ENCODE data around the gene NAA35. TPM values are rescaled to one million over a fixed set of nuclear protein-coding genes. Genes with fewer than 3 reads are reported as not detected.

The NAA35 gene
- total RNA-seq, 2 experiments from 2014 or later = 9.5 to 20.2 TPM

GRCh38 chr9:85917756-85918155 is 23.2 kb upstream of the NAA35 start:
- no peak overlapping the region for H3K4me2 ChIP-seq (ENCODE audit: low read length)
- DNase-seq (ENCODE audit: low spot score) = no peak
- intact Hi-C loops (cut with micrococcal nuclease; ENCODE audit: unreplicated experiment) = no loop called here
- H3K36me3 ChIP-seq (ENCODE audit: insufficient read depth, low read length) = no peaks in the 10 kb centered on the region
- no peaks in the 10 kb centered on the region for H3K9me2 ChIP-seq (ENCODE audit: insufficient read depth, low read length)
- no peaks in the 10 kb centered on the region for H3K9me3 ChIP-seq (ENCODE audit: low read length)
- no peaks in the 10 kb centered on the region for H3K79me2 ChIP-seq (ENCODE audit: insufficient read depth, low read depth, low read length)
- H4K20me1 ChIP-seq (ENCODE audit: insufficient read depth, low read length) = no peaks in the 10 kb centered on the region
- TF ChIP-seq EZH2phosphoT487 (IDR thresholded peaks at IDR 0.05; ENCODE audit: borderline replicate concordance, low read depth, low read length) (no peak), CTCF (conservative IDR thresholded peaks at IDR 0.05; ENCODE audit: low read length) (no peak)
- no peak overlapping the region for H2AFZ ChIP-seq (ENCODE audit: low read length)
- ChIA-PET CTCF (ENCODE audit: unreplicated experiment) (no interaction called here), POLR2A (no interaction called here)
- H3K27ac ChIP-seq (ENCODE audit: low read depth, low read length, poor library complexity, severe bottlenecking) = no peak overlapping the region
- no peaks in the 10 kb centered on the region for H3K4me1 ChIP-seq (ENCODE audit: insufficient read depth, low read length, poor library complexity, severe bottlenecking)
- no peak overlapping the region for H3K4me3 ChIP-seq (ENCODE audit: low read depth, low read length, poor library complexity, severe bottlenecking)
- BruUV-seq (replicated peaks) = no TSS peak

- POLR2A ChIA-PET = no interaction called here
- Histone ChIP-seq H3K4me2 (ENCODE audit: low read length) (no peak overlapping the region), H3K4me1 (ENCODE audit: insufficient read depth, low read length, poor library complexity, severe bottlenecking) (no peaks in the 10 kb centered on the region), H3K9me2 (ENCODE audit: insufficient read depth, low read length) (no peaks in the 10 kb centered on the region), H3K9me3 (ENCODE audit: low read length) (no peaks in the 10 kb centered on the region), H3K27ac (ENCODE audit: low read depth, low read length, poor library complexity, severe bottlenecking) (no peak overlapping the region), H3K36me3 (ENCODE audit: insufficient read depth, low read length) (no peaks in the 10 kb centered on the region), H2AFZ (ENCODE audit: low read length) (no peak overlapping the region), H3K79me2 (ENCODE audit: insufficient read depth, low read depth, low read length) (no peaks in the 10 kb centered on the region), H3K4me3 (ENCODE audit: low read depth, low read length, poor library complexity, severe bottlenecking) (no peak overlapping the region), H4K20me1 (ENCODE audit: insufficient read depth, low read length) (no peaks in the 10 kb centered on the region)
- CTCF ChIA-PET (ENCODE audit: unreplicated experiment) = no interaction called here
- BruUV-seq (replicated peaks) = no TSS peak
- intact Hi-C loops (cut with micrococcal nuclease; ENCODE audit: unreplicated experiment) = no loop called here
- DNase-seq (ENCODE audit: low spot score) = no peak
- TF ChIP-seq EZH2phosphoT487 (IDR thresholded peaks at IDR 0.05; ENCODE audit: borderline replicate concordance, low read depth, low read length) (no peak), CTCF (conservative IDR thresholded peaks at IDR 0.05; ENCODE audit: low read length) (no peak)
Measured at GRCh38 chr9:85925493-85925892, 15.5 kb upstream of the NAA35 start.

- H4K20me1 ChIP-seq (ENCODE audit: insufficient read depth, low read length) = no peaks in the 10 kb centered on the region
- H3K27ac ChIP-seq (ENCODE audit: low read depth, low read length, poor library complexity, severe bottlenecking) = no peak overlapping the region
- H3K4me1 ChIP-seq (ENCODE audit: insufficient read depth, low read length, poor library complexity, severe bottlenecking) = no peaks in the 10 kb centered on the region
- no peak overlapping the region for H3K4me2 ChIP-seq (ENCODE audit: low read length)
- H2AFZ ChIP-seq (ENCODE audit: low read length) = no peak overlapping the region
- H3K79me2 ChIP-seq (ENCODE audit: insufficient read depth, low read depth, low read length) = no peaks in the 10 kb centered on the region
- no peaks in the 10 kb centered on the region for H3K9me2 ChIP-seq (ENCODE audit: insufficient read depth, low read length)
- ChIA-PET POLR2A (no interaction called here), CTCF (ENCODE audit: unreplicated experiment) (no interaction called here)
- no TSS peak for BruUV-seq (replicated peaks)
- TF ChIP-seq CTCF (conservative IDR thresholded peaks at IDR 0.05; ENCODE audit: low read length) (no peak), EZH2phosphoT487 (IDR thresholded peaks at IDR 0.05; ENCODE audit: borderline replicate concordance, low read depth, low read length) (no peak)
- no peak overlapping the region for H3K4me3 ChIP-seq (ENCODE audit: low read depth, low read length, poor library complexity, severe bottlenecking)
- H3K9me3 ChIP-seq (ENCODE audit: low read length) = no peaks in the 10 kb centered on the region
- no peaks in the 10 kb centered on the region for H3K36me3 ChIP-seq (ENCODE audit: insufficient read depth, low read length)
- intact Hi-C loops (cut with micrococcal nuclease; ENCODE audit: unreplicated experiment) = no loop called here
- no peak for DNase-seq (ENCODE audit: low spot score)
Measured at GRCh38 chr9:85927076-85927475, 13.9 kb upstream of the NAA35 start.

Data from OCI-LY7 (cell line).